HL-60 (cell line): Measurements from ENCODE around the gene PLCE1.

Experiments
- CTCF ChIP-seq: IDR thresholded peaks from one replicate; pipeline ENCODE4 v1.5.1; 2011; ENCODE audit warnings: low read length, control low read depth, inconsistent platforms; ENCODE audit not compliant: insufficient read depth
- GABPA ChIP-seq: IDR thresholded peaks from 2 replicates; pipeline ENCODE4 v1.6.1; 2012; ENCODE audit warnings: low read depth
- POLR2AphosphoS5 ChIP-seq: IDR thresholded peaks from 2 replicates; pipeline ENCODE4 v1.6.1; 2012; ENCODE audit warnings: low read depth

GRCh38 chr10:94012834-94013233, 19.1 kb downstream of the PLCE1 start:
- TF ChIP-seq POLR2AphosphoS5, result no peak
- no peak for TF ChIP-seq CTCF
- TF ChIP-seq GABPA, result no peak
